IPS DF 4.7 (cell line): Measurements from ENCODE around the gene CPNE5.

Source experiments
- DNase-seq: peaks from one replicate; pipeline ENCODE4 v3.0.0-alpha.2; 2013; ENCODE audit warnings: low spot score; ENCODE audit errors: extremely low read depth

Gene CPNE5

GRCh38 chr6:36749829-36750489, 89.3 kb downstream of the CPNE5 start:
- no peak for DNase-seq

- no peak for DNase-seq
Observed at GRCh38 chr6:36746251-36746650, 93.0 kb downstream of the CPNE5 start.

- DNase-seq, result no peak
Observed at GRCh38 chr6:36745836-36746235, 93.4 kb downstream of the CPNE5 start.

GRCh38 chr6:36745283-36745682, 94.0 kb downstream of the CPNE5 start:
- DNase-seq, result no peak

- no peak for DNase-seq
Observed at GRCh38 chr6:36744304-36744673, 95.0 kb downstream of the CPNE5 start.

- no peak for DNase-seq
Observed at GRCh38 chr6:36743538-36744303, 95.5 kb downstream of the CPNE5 start.

- no peak for DNase-seq
Observed at GRCh38 chr6:36743032-36743431, 96.2 kb downstream of the CPNE5 start.

GRCh38 chr6:36742146-36742545, 97.1 kb downstream of the CPNE5 start:
- DNase-seq, result no peak

- DNase-seq, result no peak
Observed at GRCh38 chr6:36740818-36741179, 98.4 kb downstream of the CPNE5 start.

GRCh38 chr6:36739947-36740817, 99.1 kb downstream of the CPNE5 start:
- no peak for DNase-seq

- DNase-seq, result no peak
Observed at GRCh38 chr6:36738108-36738507, 101.1 kb downstream of the CPNE5 start.

GRCh38 chr6:36737043-36737785, 102.0 kb downstream of the CPNE5 start:
- no peak for DNase-seq

- DNase-seq, result no peak
Observed at GRCh38 chr6:36735110-36736071, 103.9 kb downstream of the CPNE5 start.

GRCh38 chr6:36734486-36735060, 104.7 kb downstream of the CPNE5 start:
- DNase-seq, result no peak

GRCh38 chr6:36733300-36733699, 105.9 kb downstream of the CPNE5 start:
- DNase-seq, result no peak

- DNase-seq, result no peak
Observed at GRCh38 chr6:36731622-36732310, 107.5 kb downstream of the CPNE5 start.

GRCh38 chr6:36730424-36731380, 108.5 kb downstream of the CPNE5 start:
- peak; percentile 9 for DNase-seq

- DNase-seq, result no peak
Observed at GRCh38 chr6:36729161-36729524, 110.1 kb downstream of the CPNE5 start.
